Right lobe of liver (tissue), 4 donors: ENCODE measurements around the gene CFH.

Experiments used
- POLR2A ChIP-seq: fragments of 450-650 bp; IDR thresholded peaks from one replicate; pipeline ENCODE4 v1.6.1; 2017; ENCODE audit warnings: antibody characterized with exemption, mild to moderate bottlenecking
- TF ChIP-seq, protein P1 (sequence below), 4 donors: fragments of 200-600 bp in 3 of 4; fragments of 450-650 bp in 1 of 4; IDR thresholded peaks; one replicate each; pipeline versions ENCODE4 v1.5.1 to v1.8.0; 2016 to 2022; ENCODE audit warnings: antibody characterized with exemption in 4 of 4, mild to moderate bottlenecking in 2 of 4
- donor health status: DM: no; HTN: no; CAD: no.
- donor health status: DM: no; HTN: no; CAD: no.
- donor health status: DM: no; HTN: yes; CAD: no.

DNA sequence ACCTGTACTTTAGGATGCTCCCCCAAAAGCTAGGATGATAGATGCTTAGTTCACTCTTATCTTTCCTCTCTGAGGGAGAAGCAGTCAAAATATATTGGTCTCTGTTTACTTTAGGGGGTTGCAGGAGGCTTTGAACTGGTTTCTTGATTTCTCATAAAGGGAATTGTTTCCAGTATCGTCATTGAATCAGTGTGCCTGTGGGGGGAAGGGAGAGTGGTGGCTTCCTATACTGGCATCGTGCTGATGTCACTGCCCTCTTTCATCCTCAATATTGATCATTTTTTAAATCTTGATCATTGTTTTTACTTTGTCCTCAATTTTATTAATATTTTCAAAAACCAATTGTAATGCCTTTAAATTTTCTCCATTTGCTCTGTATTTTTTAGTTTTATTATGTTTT lies 82.6 kb downstream of the CFH start:
- TF ChIP-seq, protein P1, sequence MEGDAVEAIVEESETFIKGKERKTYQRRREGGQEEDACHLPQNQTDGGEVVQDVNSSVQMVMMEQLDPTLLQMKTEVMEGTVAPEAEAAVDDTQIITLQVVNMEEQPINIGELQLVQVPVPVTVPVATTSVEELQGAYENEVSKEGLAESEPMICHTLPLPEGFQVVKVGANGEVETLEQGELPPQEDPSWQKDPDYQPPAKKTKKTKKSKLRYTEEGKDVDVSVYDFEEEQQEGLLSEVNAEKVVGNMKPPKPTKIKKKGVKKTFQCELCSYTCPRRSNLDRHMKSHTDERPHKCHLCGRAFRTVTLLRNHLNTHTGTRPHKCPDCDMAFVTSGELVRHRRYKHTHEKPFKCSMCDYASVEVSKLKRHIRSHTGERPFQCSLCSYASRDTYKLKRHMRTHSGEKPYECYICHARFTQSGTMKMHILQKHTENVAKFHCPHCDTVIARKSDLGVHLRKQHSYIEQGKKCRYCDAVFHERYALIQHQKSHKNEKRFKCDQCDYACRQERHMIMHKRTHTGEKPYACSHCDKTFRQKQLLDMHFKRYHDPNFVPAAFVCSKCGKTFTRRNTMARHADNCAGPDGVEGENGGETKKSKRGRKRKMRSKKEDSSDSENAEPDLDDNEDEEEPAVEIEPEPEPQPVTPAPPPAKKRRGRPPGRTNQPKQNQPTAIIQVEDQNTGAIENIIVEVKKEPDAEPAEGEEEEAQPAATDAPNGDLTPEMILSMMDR (IDR thresholded peaks at IDR 0.05) = no peak
- TF ChIP-seq POLR2A = no peak
